HEK293 (cell line): ENCODE results near the gene ZNF688.

Source experiments
- GLIS2 ChIP-seq: fragments of 450-650 bp; formaldehyde crosslinking; IDR thresholded peaks from 2 replicates; pipeline ENCODE4 v1.5.1; 2016; ENCODE audit warnings: missing biosample characterization, missing genetic modification characterization
- HOXC10 ChIP-seq: sonication (generic); formaldehyde crosslinking; IDR thresholded peaks from 2 replicates; pipeline ENCODE4 v1.8.1; 2023; ENCODE audit warnings: mild to moderate bottlenecking, missing genetic modification reagents
- KLF10 ChIP-seq: fragments of 450-650 bp; IDR thresholded peaks from 2 replicates; pipeline ENCODE4 v1.5.1; 2018; ENCODE audit warnings: missing biosample characterization, mild to moderate bottlenecking, missing genetic modification characterization
- KLF7 ChIP-seq: fragments of 450-650 bp; formaldehyde crosslinking; IDR thresholded peaks from 2 replicates; pipeline ENCODE4 v1.5.1; 2016; ENCODE audit warnings: missing biosample characterization, missing genetic modification characterization, borderline replicate concordance
- ZFP69B ChIP-seq: fragments of 450-650 bp; formaldehyde crosslinking; IDR thresholded peaks from 2 replicates; pipeline ENCODE4 v1.5.1; 2016; ENCODE audit warnings: missing biosample characterization, missing genetic modification characterization
- ZNF132 ChIP-seq: fragments of 450-650 bp; formaldehyde crosslinking; IDR thresholded peaks from 2 replicates; pipeline ENCODE4 v1.5.1; 2017; ENCODE audit warnings: missing biosample characterization, missing genetic modification characterization, borderline replicate concordance
- ZNF138 ChIP-seq: fragments of 450-650 bp; formaldehyde crosslinking; IDR thresholded peaks from 2 replicates; pipeline ENCODE4 v1.5.1; 2016; ENCODE audit warnings: missing biosample characterization, missing genetic modification characterization, borderline replicate concordance
- ZNF175 ChIP-seq: fragments of 450-650 bp; formaldehyde crosslinking; IDR thresholded peaks from 2 replicates; pipeline ENCODE4 v1.5.1; 2016; ENCODE audit warnings: missing biosample characterization, missing genetic modification characterization
- ZNF202 ChIP-seq: fragments of 450-650 bp; formaldehyde crosslinking; IDR thresholded peaks from 2 replicates; pipeline ENCODE4 v1.5.1; 2016; ENCODE audit warnings: missing biosample characterization, missing genetic modification characterization, borderline replicate concordance
- ZNF239 ChIP-seq: fragments of 450-650 bp; formaldehyde crosslinking; IDR thresholded peaks from 2 replicates; pipeline ENCODE4 v1.5.1; 2016; ENCODE audit warnings: missing biosample characterization, missing genetic modification characterization
- ZNF350 ChIP-seq: fragments of 450-650 bp; formaldehyde crosslinking; IDR thresholded peaks from 2 replicates; pipeline ENCODE4 v1.5.0; 2017; ENCODE audit warnings: missing biosample characterization, mild to moderate bottlenecking, missing genetic modification characterization
- ZNF416 ChIP-seq: fragments of 450-650 bp; formaldehyde crosslinking; IDR thresholded peaks from 2 replicates; pipeline ENCODE4 v1.5.1; 2016; ENCODE audit warnings: missing biosample characterization, missing genetic modification characterization
- ZNF426 ChIP-seq: fragments of 450-650 bp; formaldehyde crosslinking; IDR thresholded peaks from 2 replicates; pipeline ENCODE4 v1.5.1; 2017; ENCODE audit warnings: missing biosample characterization, missing genetic modification characterization, mild to moderate bottlenecking, inconsistent platforms, moderate library complexity
- ZNF433 ChIP-seq: fragments of 450-650 bp; formaldehyde crosslinking; IDR thresholded peaks from 2 replicates; pipeline ENCODE4 v1.5.1; 2016; ENCODE audit warnings: missing biosample characterization, missing genetic modification characterization, low read depth
- ZNF561 ChIP-seq: fragments of 450-650 bp; IDR thresholded peaks from 2 replicates; pipeline ENCODE4 v1.5.1; 2018; ENCODE audit warnings: missing biosample characterization, missing genetic modification characterization, borderline replicate concordance
- ZNF610 ChIP-seq: fragments of 450-650 bp; formaldehyde crosslinking; IDR thresholded peaks from 2 replicates; pipeline ENCODE4 v1.5.1; 2016; ENCODE audit warnings: missing biosample characterization, missing genetic modification characterization, borderline replicate concordance
- ZNF621 ChIP-seq: fragments of 450-650 bp; formaldehyde crosslinking; IDR thresholded peaks from 2 replicates; pipeline ENCODE4 v1.5.1; 2017; ENCODE audit warnings: missing biosample characterization, missing genetic modification characterization
- ZNF624 ChIP-seq: fragments of 450-650 bp; formaldehyde crosslinking; IDR thresholded peaks from 2 replicates; pipeline ENCODE4 v1.5.1; 2017; ENCODE audit warnings: missing biosample characterization, missing genetic modification characterization
- ZSCAN23 ChIP-seq: fragments of 450-650 bp; formaldehyde crosslinking; IDR thresholded peaks from 2 replicates; pipeline ENCODE4 v1.5.1; 2016; ENCODE audit warnings: missing biosample characterization, missing genetic modification characterization
- TF ChIP-seq, protein P1 (sequence below): sonication (generic); formaldehyde crosslinking; IDR thresholded peaks from 2 replicates; pipeline ENCODE4 v1.8.1; 2022; ENCODE audit warnings: mild to moderate bottlenecking, moderate library complexity, missing genetic modification reagents
- TF ChIP-seq, protein P2 (sequence below): fragments of 450-650 bp; formaldehyde crosslinking; IDR thresholded peaks from 2 replicates; pipeline ENCODE4 v1.5.1; 2016; ENCODE audit warnings: missing biosample characterization, missing genetic modification characterization
- TF ChIP-seq, protein P3 (sequence below): fragments of 450-650 bp; formaldehyde crosslinking; IDR thresholded peaks from 2 replicates; pipeline ENCODE4 v1.5.1; 2016; ENCODE audit warnings: missing biosample characterization, missing genetic modification characterization, low read depth
- TF ChIP-seq, protein P4 (sequence below): fragments of 450-650 bp; formaldehyde crosslinking; IDR thresholded peaks from 2 replicates; pipeline ENCODE4 v1.5.1; 2017; ENCODE audit warnings: missing biosample characterization, missing genetic modification characterization
- TF ChIP-seq, protein P5 (sequence below): fragments of 450-650 bp; formaldehyde crosslinking; IDR thresholded peaks from 2 replicates; pipeline ENCODE4 v1.5.1; 2016; ENCODE audit warnings: missing biosample characterization, missing genetic modification characterization, borderline replicate concordance
- TF ChIP-seq, protein P6 (sequence below): fragments of 450-650 bp; formaldehyde crosslinking; IDR thresholded peaks from 2 replicates; pipeline ENCODE4 v1.5.1; 2016; ENCODE audit warnings: missing biosample characterization, missing genetic modification characterization
- TF ChIP-seq, protein P7 (sequence below): fragments of 450-650 bp; formaldehyde crosslinking; IDR thresholded peaks from 2 replicates; pipeline ENCODE4 v1.5.1; 2016; ENCODE audit warnings: missing biosample characterization, missing genetic modification characterization

ZNF688 gene

DNA sequence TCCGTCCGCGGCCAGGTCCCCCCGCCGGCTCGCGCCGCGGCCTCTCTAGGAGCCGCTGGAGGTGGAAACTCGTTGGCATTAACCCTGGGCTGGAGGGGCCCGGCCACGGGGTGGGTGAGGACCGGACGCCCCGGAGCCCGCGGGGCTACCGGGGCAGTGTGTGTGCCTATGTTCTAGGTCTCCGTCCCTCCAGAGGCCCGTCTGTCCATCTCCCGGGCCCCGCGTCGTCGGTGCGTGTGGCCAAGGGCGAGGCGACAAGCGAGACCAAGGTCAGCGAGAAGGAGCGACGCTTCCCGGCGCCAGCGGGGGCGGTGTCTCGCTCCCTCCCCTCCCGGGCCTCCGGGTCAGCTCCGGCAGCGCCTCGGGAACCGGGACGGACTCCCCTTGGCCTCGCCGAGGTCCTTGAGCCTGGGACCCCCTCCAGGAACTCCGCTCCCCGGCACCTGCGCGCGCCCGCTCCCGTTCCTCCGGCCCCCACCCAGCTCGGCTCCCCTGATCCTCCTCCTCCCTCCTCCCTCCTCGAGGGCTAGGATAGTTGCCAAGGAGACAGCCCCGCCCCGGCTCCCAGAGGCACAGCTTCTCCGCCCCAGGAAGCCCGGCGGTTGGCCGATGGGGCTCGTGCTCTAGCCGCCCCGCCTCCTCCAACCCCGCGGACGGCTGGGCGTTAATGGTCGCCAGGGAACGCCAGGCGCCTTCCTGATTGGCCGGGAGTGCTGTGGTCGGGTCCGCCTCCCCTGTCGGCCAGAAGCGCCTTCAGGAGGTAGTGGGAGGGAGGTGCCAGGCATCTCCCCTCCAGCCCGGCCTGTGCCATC, 44.5 kb downstream of the ZNF688 start (continued):
- TF ChIP-seq, protein P1, sequence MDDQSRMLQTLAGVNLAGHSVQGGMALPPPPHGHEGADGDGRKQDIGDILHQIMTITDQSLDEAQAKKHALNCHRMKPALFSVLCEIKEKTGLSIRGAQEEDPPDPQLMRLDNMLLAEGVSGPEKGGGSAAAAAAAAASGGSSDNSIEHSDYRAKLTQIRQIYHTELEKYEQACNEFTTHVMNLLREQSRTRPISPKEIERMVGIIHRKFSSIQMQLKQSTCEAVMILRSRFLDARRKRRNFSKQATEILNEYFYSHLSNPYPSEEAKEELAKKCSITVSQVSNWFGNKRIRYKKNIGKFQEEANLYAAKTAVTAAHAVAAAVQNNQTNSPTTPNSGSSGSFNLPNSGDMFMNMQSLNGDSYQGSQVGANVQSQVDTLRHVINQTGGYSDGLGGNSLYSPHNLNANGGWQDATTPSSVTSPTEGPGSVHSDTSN (CRISPR knock-in tag): no peak; the same call in 1 of the 2 replicates
- TF ChIP-seq ZNF561 (tag by site-specific recombination): peak; percentile 95
- peak; percentile 95 for TF ChIP-seq ZNF610 (tag by site-specific recombination)
- TF ChIP-seq ZNF621 (tag by site-specific recombination): no peak
- TF ChIP-seq ZNF132 (tag by site-specific recombination): no peak
- no peak; the same call in 1 of the 2 replicates for TF ChIP-seq ZNF416
- TF ChIP-seq KLF10: peak; percentile 76
- TF ChIP-seq KLF7: peak; percentile 76; the same call in 1 of the 2 replicates
- TF ChIP-seq, protein P2, sequence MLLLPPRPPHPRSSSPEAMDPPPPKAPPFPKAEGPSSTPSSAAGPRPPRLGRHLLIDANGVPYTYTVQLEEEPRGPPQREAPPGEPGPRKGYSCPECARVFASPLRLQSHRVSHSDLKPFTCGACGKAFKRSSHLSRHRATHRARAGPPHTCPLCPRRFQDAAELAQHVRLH (tag by site-specific recombination): 0 out of 2 replicates have a peak, but pooled peaks have one; percentile 45
- no peak for TF ChIP-seq ZNF624 (tag by site-specific recombination)
- TF ChIP-seq ZNF202: no peak
- TF ChIP-seq, protein P3, sequence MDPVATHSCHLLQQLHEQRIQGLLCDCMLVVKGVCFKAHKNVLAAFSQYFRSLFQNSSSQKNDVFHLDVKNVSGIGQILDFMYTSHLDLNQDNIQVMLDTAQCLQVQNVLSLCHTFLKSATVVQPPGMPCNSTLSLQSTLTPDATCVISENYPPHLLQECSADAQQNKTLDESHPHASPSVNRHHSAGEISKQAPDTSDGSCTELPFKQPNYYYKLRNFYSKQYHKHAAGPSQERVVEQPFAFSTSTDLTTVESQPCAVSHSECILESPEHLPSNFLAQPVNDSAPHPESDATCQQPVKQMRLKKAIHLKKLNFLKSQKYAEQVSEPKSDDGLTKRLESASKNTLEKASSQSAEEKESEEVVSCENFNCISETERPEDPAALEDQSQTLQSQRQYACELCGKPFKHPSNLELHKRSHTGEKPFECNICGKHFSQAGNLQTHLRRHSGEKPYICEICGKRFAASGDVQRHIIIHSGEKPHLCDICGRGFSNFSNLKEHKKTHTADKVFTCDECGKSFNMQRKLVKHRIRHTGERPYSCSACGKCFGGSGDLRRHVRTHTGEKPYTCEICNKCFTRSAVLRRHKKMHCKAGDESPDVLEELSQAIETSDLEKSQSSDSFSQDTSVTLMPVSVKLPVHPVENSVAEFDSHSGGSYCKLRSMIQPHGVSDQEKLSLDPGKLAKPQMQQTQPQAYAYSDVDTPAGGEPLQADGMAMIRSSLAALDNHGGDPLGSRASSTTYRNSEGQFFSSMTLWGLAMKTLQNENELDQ (tag by site-specific recombination): no peak
- no peak for TF ChIP-seq ZNF433 (tag by site-specific recombination)
- TF ChIP-seq, protein P4, sequence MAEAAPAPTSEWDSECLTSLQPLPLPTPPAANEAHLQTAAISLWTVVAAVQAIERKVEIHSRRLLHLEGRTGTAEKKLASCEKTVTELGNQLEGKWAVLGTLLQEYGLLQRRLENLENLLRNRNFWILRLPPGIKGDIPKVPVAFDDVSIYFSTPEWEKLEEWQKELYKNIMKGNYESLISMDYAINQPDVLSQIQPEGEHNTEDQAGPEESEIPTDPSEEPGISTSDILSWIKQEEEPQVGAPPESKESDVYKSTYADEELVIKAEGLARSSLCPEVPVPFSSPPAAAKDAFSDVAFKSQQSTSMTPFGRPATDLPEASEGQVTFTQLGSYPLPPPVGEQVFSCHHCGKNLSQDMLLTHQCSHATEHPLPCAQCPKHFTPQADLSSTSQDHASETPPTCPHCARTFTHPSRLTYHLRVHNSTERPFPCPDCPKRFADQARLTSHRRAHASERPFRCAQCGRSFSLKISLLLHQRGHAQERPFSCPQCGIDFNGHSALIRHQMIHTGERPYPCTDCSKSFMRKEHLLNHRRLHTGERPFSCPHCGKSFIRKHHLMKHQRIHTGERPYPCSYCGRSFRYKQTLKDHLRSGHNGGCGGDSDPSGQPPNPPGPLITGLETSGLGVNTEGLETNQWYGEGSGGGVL: peak; percentile 89
- TF ChIP-seq ZFP69B: peak; percentile 88
- no peak for TF ChIP-seq ZNF350 (tag by site-specific recombination)
- no peak for TF ChIP-seq ZNF426 (tag by site-specific recombination)
- TF ChIP-seq, protein P5, sequence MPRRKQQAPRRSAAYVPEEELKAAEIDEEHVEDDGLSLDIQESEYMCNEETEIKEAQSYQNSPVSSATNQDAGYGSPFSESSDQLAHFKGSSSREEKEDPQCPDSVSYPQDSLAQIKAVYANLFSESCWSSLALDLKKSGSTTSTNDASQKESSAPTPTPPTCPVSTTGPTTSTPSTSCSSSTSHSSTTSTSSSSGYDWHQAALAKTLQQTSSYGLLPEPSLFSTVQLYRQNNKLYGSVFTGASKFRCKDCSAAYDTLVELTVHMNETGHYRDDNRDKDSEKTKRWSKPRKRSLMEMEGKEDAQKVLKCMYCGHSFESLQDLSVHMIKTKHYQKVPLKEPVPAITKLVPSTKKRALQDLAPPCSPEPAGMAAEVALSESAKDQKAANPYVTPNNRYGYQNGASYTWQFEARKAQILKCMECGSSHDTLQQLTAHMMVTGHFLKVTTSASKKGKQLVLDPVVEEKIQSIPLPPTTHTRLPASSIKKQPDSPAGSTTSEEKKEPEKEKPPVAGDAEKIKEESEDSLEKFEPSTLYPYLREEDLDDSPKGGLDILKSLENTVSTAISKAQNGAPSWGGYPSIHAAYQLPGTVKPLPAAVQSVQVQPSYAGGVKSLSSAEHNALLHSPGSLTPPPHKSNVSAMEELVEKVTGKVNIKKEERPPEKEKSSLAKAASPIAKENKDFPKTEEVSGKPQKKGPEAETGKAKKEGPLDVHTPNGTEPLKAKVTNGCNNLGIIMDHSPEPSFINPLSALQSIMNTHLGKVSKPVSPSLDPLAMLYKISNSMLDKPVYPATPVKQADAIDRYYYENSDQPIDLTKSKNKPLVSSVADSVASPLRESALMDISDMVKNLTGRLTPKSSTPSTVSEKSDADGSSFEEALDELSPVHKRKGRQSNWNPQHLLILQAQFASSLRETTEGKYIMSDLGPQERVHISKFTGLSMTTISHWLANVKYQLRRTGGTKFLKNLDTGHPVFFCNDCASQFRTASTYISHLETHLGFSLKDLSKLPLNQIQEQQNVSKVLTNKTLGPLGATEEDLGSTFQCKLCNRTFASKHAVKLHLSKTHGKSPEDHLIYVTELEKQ (tag by site-specific recombination): 0 out of 2 replicates have a peak, but pooled peaks have one; percentile 35
- TF ChIP-seq, protein P6, sequence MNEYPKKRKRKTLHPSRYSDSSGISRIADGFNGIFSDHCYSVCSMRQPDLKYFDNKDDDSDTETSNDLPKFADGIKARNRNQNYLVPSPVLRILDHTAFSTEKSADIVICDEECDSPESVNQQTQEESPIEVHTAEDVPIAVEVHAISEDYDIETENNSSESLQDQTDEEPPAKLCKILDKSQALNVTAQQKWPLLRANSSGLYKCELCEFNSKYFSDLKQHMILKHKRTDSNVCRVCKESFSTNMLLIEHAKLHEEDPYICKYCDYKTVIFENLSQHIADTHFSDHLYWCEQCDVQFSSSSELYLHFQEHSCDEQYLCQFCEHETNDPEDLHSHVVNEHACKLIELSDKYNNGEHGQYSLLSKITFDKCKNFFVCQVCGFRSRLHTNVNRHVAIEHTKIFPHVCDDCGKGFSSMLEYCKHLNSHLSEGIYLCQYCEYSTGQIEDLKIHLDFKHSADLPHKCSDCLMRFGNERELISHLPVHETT (tag by site-specific recombination): peak; percentile 89
- peak; percentile 42; the same call in 1 of the 2 replicates for TF ChIP-seq ZNF239 (tag by site-specific recombination)
- TF ChIP-seq ZNF175 (tag by site-specific recombination): no peak
- peak; percentile 84; the same call in 1 of the 2 replicates for TF ChIP-seq ZSCAN23
- TF ChIP-seq, protein P7, sequence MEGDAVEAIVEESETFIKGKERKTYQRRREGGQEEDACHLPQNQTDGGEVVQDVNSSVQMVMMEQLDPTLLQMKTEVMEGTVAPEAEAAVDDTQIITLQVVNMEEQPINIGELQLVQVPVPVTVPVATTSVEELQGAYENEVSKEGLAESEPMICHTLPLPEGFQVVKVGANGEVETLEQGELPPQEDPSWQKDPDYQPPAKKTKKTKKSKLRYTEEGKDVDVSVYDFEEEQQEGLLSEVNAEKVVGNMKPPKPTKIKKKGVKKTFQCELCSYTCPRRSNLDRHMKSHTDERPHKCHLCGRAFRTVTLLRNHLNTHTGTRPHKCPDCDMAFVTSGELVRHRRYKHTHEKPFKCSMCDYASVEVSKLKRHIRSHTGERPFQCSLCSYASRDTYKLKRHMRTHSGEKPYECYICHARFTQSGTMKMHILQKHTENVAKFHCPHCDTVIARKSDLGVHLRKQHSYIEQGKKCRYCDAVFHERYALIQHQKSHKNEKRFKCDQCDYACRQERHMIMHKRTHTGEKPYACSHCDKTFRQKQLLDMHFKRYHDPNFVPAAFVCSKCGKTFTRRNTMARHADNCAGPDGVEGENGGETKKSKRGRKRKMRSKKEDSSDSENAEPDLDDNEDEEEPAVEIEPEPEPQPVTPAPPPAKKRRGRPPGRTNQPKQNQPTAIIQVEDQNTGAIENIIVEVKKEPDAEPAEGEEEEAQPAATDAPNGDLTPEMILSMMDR (tag by site-specific recombination): peak; percentile 98
- no peak for TF ChIP-seq HOXC10 (CRISPR knock-in tag)
- TF ChIP-seq GLIS2 (tag by site-specific recombination): peak; percentile 94
- no peak for TF ChIP-seq ZNF138 (tag by site-specific recombination)
